Retinal pigment epithelial cell (primary cell): Measurements from ENCODE around the gene CDHR2.
A peak's percentile ranks its signal among the peaks of the same experiment; 100 is the strongest.

Experiments used
- DNase-seq: peaks from one replicate; pipeline ENCODE4 v3.0.0-alpha.2; 2010; ENCODE audit warnings: low read depth
- H3K4me3 ChIP-seq: 2 replicates; pipeline ENCODE4 v1.5.1; 2011; ENCODE audit warnings: mild to moderate bottlenecking, low read length, control low read depth, moderate library complexity
- CTCF ChIP-seq: conservative IDR thresholded peaks from 2 replicates; pipeline ENCODE4 v1.5.1; 2011; ENCODE audit warnings: low read depth, low read length, control low read depth, inconsistent platforms

CDHR2 gene

GRCh38 chr5:176577312-176578176, 28.4 kb downstream of the CDHR2 start:
- no peak for DNase-seq
- no peak overlapping the region for H3K4me3 ChIP-seq
- TF ChIP-seq CTCF = no peak

- DNase-seq = peak; percentile 23
- no peak overlapping the region for H3K4me3 ChIP-seq
- TF ChIP-seq CTCF = peak; percentile 78
These were observed 29.3 kb downstream of the CDHR2 start for GRCh38 chr5:176578391-176578808.

- H3K4me3 ChIP-seq = no peak overlapping the region
These were observed 30.2 kb downstream of the CDHR2 start for GRCh38 chr5:176579323-176579722.

GRCh38 chr5:176581361-176581760, 32.2 kb downstream of the CDHR2 start:
- no peak for DNase-seq
- no peak for TF ChIP-seq CTCF
- no peak overlapping the region for H3K4me3 ChIP-seq

More at GRCh38 chr5:176579323-176579722, 30.2 kb downstream of the CDHR2 start:
- TF ChIP-seq CTCF = no peak
- DNase-seq = no peak

- no peak for TF ChIP-seq CTCF
- no peak overlapping the region for H3K4me3 ChIP-seq
- no peak for DNase-seq
These were observed 33.9 kb downstream of the CDHR2 start for GRCh38 chr5:176583076-176583475.

- H3K4me3 ChIP-seq = no peak overlapping the region
- DNase-seq = no peak
- no peak for TF ChIP-seq CTCF
These were observed 38.3 kb downstream of the CDHR2 start for GRCh38 chr5:176587398-176587797.

- no peak overlapping the region for H3K4me3 ChIP-seq
- TF ChIP-seq CTCF = no peak
- no peak for DNase-seq
These were observed 39.2 kb downstream of the CDHR2 start for GRCh38 chr5:176588297-176588696.
